Thyroid gland (tissue), 4 donors: Measurements from ENCODE around the gene C10orf67. TPM values are rescaled to one million over a fixed set of nuclear protein-coding genes. Genes with fewer than 3 reads are reported as not detected.

ENCODE experiments used
- DNase-seq, 2 donors: peaks; one replicate each; pipeline ENCODE4 v3.0.0-alpha.2; 2019
- H3K27ac ChIP-seq, 3 donors: fragments of 200-600 bp; sonication (generic); 1 replicate in 2 of 3; 2 replicates in 1 of 3; pipeline ENCODE4 v1.5.1; 2016 to 2019; ENCODE audit warnings: mild to moderate bottlenecking in 1 of 3, moderate library complexity in 1 of 3
- H3K27me3 ChIP-seq: fragments of 200-600 bp; sonication (generic); one replicate; pipeline ENCODE4 v1.5.1; 2019
- H3K36me3 ChIP-seq, 2 donors: fragments of 200-600 bp; sonication (generic); one replicate each; pipeline ENCODE4 v1.5.1; 2016 to 2019
- H3K4me1 ChIP-seq, 2 donors: fragments of 200-600 bp; sonication (generic); one replicate each; pipeline ENCODE4 v1.5.1; 2017 to 2019
- H3K4me3 ChIP-seq, 3 donors: fragments of 200-600 bp; sonication (generic); replicated peaks in 1 of 3; 1 replicate in 2 of 3; 2 replicates in 1 of 3; pipeline ENCODE4 v1.5.1; 2016; ENCODE audit warnings: mild to moderate bottlenecking in 1 of 3
- H3K9me3 ChIP-seq: fragments of 200-600 bp; sonication (generic); one replicate; pipeline ENCODE4 v1.5.1; 2017
- POLR2A ChIP-seq, 2 donors: fragments of 450-650 bp; IDR thresholded peaks; one replicate each; pipeline ENCODE4 v1.6.1; 2017; ENCODE audit warnings: antibody characterized with exemption in 2 of 2, mild to moderate bottlenecking in 2 of 2, moderate library complexity in 1 of 2
- WGBS, 2 donors: methylation state at CpG; one replicate each; pipeline ENCODE4 v1.1.5; 2017; 5-methylcytosine and 5-hydroxymethylcytosine counted together
- intact Hi-C: fragments of 100-400 bp; cut with DNase I; formaldehyde crosslinking; loops from one replicate; pipeline ENCODE4 v1.15.1; 2023
- total RNA-seq, 4 donors: library from RNA; depleted of rRNA; stranded (reverse); fragments of >200 nt; gene quantifications; one replicate each; pipeline ENCODE4 v1.2.3, GENCODE V29; 2016
- TF ChIP-seq, protein P1 (sequence below), 6 experiments: fragments of 200-600 bp in 3 of 6; fragments of 450-650 bp in 3 of 6; sonication (generic) in 3 of 6; IDR thresholded peaks; one replicate each; pipeline ENCODE4 v1.5.1; 2016 to 2019; ENCODE audit warnings: antibody characterized with exemption in 6 of 6, mild to moderate bottlenecking in 2 of 6, inconsistent platforms in 1 of 6, moderate library complexity in 1 of 6

C10orf67 gene
- total RNA-seq, 4 donors from 2014 or later, result 0.13 to 0.98 (median 0.54) TPM; not detected in 1

DNA sequence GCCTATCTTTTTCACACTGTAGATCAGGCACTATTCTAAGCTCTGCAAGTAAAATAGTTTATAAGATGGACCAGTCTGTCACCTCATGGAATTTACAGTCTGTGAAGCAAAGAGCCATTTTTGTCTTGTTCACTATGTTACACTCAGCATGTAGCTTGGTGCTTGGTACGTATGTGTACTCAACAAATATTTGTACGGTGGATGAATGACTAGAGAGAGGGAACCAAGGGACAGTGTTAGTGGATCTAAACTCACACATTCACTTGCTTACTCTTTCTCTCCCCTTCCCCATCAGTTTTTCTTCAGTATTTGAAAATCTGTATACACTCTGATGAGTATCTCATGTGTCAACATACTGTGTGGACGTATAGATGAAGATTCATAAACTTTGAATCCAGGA lies 106.6 kb downstream of the C10orf67 start:
- WGBS, 2 donors, result 76 to 80% methylated on average over 3 of the region's 3 CpGs
- DNase-seq, result no peak
- H3K36me3 ChIP-seq, result no peaks in the 10 kb centered on the region
- no peak overlapping the region for H3K27ac ChIP-seq
- intact Hi-C loops, result no loop called here
- no peaks in the 10 kb centered on the region for H3K4me1 ChIP-seq
- H3K27me3 ChIP-seq, result no peaks in the 10 kb centered on the region
- no peak for TF ChIP-seq POLR2A (IDR thresholded peaks at IDR 0.05)
- TF ChIP-seq, protein P1, sequence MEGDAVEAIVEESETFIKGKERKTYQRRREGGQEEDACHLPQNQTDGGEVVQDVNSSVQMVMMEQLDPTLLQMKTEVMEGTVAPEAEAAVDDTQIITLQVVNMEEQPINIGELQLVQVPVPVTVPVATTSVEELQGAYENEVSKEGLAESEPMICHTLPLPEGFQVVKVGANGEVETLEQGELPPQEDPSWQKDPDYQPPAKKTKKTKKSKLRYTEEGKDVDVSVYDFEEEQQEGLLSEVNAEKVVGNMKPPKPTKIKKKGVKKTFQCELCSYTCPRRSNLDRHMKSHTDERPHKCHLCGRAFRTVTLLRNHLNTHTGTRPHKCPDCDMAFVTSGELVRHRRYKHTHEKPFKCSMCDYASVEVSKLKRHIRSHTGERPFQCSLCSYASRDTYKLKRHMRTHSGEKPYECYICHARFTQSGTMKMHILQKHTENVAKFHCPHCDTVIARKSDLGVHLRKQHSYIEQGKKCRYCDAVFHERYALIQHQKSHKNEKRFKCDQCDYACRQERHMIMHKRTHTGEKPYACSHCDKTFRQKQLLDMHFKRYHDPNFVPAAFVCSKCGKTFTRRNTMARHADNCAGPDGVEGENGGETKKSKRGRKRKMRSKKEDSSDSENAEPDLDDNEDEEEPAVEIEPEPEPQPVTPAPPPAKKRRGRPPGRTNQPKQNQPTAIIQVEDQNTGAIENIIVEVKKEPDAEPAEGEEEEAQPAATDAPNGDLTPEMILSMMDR (IDR thresholded peaks at IDR 0.05), result no peak
- no peaks in the 10 kb centered on the region for H3K9me3 ChIP-seq
- H3K4me3 ChIP-seq, result no peak overlapping the region

DNA sequence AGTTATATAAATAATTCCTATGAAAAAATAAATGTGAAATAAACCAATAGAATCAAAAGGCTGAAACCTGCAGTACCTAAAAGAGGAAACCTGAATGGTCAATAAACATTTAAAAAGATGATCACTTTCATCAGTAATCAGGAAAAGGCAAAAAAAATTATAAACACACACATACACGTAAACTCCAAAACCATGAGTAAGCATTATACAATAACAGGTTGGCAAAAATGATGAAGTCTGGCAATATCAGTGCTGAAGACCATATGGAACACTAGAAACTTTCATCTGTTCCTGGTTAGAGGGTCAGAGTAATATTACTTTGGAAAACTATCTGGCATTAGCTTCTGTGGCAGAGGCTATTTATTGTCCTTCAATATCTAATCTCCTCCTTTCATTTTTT lies 114.0 kb downstream of the C10orf67 start:
- Histone ChIP-seq H3K4me3 (no peak overlapping the region), H3K9me3 (no peaks in the 10 kb centered on the region), H3K27me3 (no peaks in the 10 kb centered on the region), H3K36me3 (no peaks in the 10 kb centered on the region), H3K4me1 (no peaks in the 10 kb centered on the region), H3K27ac (no peak overlapping the region)
- TF ChIP-seq, protein P1 (IDR thresholded peaks at IDR 0.05), result no peak
- no peak for TF ChIP-seq POLR2A (IDR thresholded peaks at IDR 0.05)
- no peak for DNase-seq
- 80 to 95% methylated on average over 1 of the region's 1 CpG for WGBS, 2 donors
- intact Hi-C loops, result no loop called here

DNA sequence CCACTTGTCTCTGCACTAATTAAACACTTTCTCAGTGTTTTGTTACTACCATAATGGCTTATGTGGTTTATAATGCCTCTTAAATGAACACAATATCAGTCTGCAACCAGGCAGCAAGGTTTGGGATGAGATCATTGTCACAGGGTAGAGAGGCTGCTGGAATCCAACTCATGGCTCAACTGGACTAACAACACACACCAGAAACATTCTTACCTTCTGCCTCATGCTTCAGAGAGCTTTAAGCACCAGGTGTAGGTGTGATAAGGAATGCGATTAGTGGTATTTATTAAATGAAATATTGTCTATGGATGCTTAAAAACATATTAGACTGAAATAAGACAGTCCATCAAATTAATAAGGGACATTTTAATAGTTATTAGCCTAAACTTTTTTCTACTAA lies 127.1 kb downstream of the C10orf67 start:
- no peak for TF ChIP-seq POLR2A (IDR thresholded peaks at IDR 0.05)
- TF ChIP-seq, protein P1 (IDR thresholded peaks at IDR 0.05), result no peak
- 92 to 93% methylated on average over 1 of the region's 1 CpG for WGBS, 2 donors
- no peak overlapping the region for H3K27ac ChIP-seq
- H3K36me3 ChIP-seq, result no peaks in the 10 kb centered on the region
- H3K9me3 ChIP-seq, result no peaks in the 10 kb centered on the region
- H3K4me1 ChIP-seq, result no peaks in the 10 kb centered on the region
- no peak overlapping the region for H3K4me3 ChIP-seq
- intact Hi-C loops, result no loop called here
- H3K27me3 ChIP-seq, result no peaks in the 10 kb centered on the region
- DNase-seq, result no peak

DNA sequence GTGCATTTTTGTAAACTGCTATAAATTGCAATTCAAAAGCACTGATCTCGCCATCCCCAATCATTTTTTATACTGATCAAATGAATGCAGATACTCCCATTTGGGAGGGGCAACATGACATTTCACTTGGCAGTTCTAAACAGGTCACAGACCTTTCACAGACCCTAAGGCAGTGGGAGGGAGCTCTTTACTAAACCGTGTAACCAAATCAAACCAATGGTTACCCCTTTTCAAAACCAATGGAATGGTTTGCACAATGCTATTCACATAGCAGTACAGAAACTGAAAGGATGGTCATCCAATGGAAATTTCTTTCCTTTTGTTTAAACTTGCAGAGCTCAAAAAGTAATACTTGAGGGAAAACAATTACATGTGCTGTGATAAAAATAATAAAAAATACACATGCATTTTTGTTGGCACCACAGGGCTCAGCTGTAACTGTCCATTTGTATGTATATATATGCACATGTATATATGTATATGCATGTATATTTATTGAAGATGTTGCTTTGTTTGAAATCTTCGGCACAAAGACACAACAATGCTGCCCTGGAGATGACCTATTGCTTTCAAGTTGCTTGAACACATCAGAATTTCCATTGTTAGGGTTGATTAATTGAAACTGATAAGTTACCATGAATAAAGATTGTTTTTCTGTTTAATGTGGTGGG lies 138.5 kb downstream of the C10orf67 start:
- Histone ChIP-seq H3K4me1 (no peaks in the 10 kb centered on the region), H3K36me3 (no peaks in the 10 kb centered on the region), H3K27me3 (no peaks in the 10 kb centered on the region), H3K27ac (no peak overlapping the region), H3K9me3 (no peaks in the 10 kb centered on the region), H3K4me3 (no peak overlapping the region)
- 50 to 56% methylated on average over 3 of the region's 3 CpGs for WGBS, 2 donors
- intact Hi-C loops, result no loop called here
- no peak for DNase-seq
- TF ChIP-seq POLR2A (IDR thresholded peaks at IDR 0.05), result no peak
- TF ChIP-seq, protein P1 (IDR thresholded peaks at IDR 0.05), result no peak

DNA sequence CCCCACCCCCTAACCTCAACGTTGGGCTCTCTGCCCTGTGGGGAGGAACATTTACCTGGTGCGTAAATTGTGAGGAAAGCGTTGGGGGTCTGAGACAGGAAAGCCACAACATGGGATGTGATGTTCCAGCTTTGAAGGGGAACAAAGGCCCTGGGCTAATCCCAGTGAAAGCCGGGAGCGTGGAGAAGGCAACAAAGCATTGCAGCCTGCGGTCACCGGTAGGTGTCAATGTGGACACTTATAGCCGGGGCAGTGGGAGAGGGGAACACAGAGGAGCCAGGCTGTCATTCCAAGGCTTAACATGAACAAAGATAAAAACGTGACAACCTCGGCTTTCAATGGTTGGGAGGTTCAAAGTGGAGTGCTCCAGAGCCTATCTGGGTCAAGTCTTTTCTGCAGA lies 139.8 kb downstream of the C10orf67 start:
- Histone ChIP-seq H3K27ac (no peak overlapping the region), H3K4me3 (no peak overlapping the region), H3K36me3 (no peaks in the 10 kb centered on the region), H3K4me1 (no peaks in the 10 kb centered on the region), H3K9me3 (no peaks in the 10 kb centered on the region), H3K27me3 (no peaks in the 10 kb centered on the region)
- no peak for DNase-seq
- intact Hi-C loops, result no loop called here
- TF ChIP-seq POLR2A (IDR thresholded peaks at IDR 0.05), result no peak
- TF ChIP-seq, protein P1 (IDR thresholded peaks at IDR 0.05), result no peak
- 11 to 17% methylated on average over 10 of the region's 10 CpGs for WGBS, 2 donors
